Suprapubic skin (tissue), 4 donors: ENCODE data around the gene MYO3A. TPM values are rescaled to one million over a fixed set of nuclear protein-coding genes. Genes with fewer than 3 reads are reported as not detected.
"Not testable (repeated sequence)": the region's sequence is repeated elsewhere in the genome, so short reads cannot be mapped to it uniquely, and the experiment has no call there.

Experiments
- DNase-seq, 2 donors: peaks; one replicate each; pipeline ENCODE4 v3.0.0-alpha.2; 2019; ENCODE audit warnings: low spot score in 2 of 2
- H3K27ac ChIP-seq: fragments of 200-600 bp; sonication (generic); one replicate; pipeline ENCODE4 v1.5.1; 2019
- H3K27me3 ChIP-seq: fragments of 200-600 bp; sonication (generic); one replicate; pipeline ENCODE4 v1.5.1; 2019
- H3K36me3 ChIP-seq: fragments of 200-600 bp; sonication (generic); one replicate; pipeline ENCODE4 v1.5.1; 2019
- H3K4me1 ChIP-seq: fragments of 200-600 bp; sonication (generic); one replicate; pipeline ENCODE4 v1.5.1; 2019
- H3K4me3 ChIP-seq: fragments of 200-600 bp; sonication (generic); one replicate; pipeline ENCODE4 v1.5.1; 2019; ENCODE audit warnings: mild to moderate bottlenecking
- H3K9me3 ChIP-seq: fragments of 200-600 bp; sonication (generic); one replicate; pipeline ENCODE4 v1.5.1; 2019
- EP300 ChIP-seq: sonication (generic); formaldehyde crosslinking; IDR thresholded peaks from one replicate; pipeline ENCODE4 v1.6.1; 2017; ENCODE audit warnings: antibody characterized with exemption
- POLR2A ChIP-seq, 2 donors: fragments of 450-650 bp; IDR thresholded peaks; one replicate each; pipeline ENCODE4 v1.6.1; 2017; ENCODE audit warnings: antibody characterized with exemption in 2 of 2, mild to moderate bottlenecking in 2 of 2, moderate library complexity in 2 of 2
- POLR2AphosphoS5 ChIP-seq, 3 donors: sonication (generic); formaldehyde crosslinking; IDR thresholded peaks; one replicate each; pipeline ENCODE4 v1.6.1; 2017; ENCODE audit warnings: antibody characterized with exemption in 3 of 3
- WGBS: methylation state at CpG from one replicate; pipeline ENCODE4 v1.1.5; 2018; 5-methylcytosine and 5-hydroxymethylcytosine counted together
- total RNA-seq, 4 donors: library from RNA; depleted of rRNA; stranded (reverse); fragments of >200 nt; gene quantifications; one replicate each; pipeline ENCODE4 v1.1.0, GENCODE V29; 2016
- TF ChIP-seq, protein P1 (sequence below), 2 donors: fragments of 200-600 bp in 1 of 2; fragments of 450-650 bp in 1 of 2; sonication (generic) in 1 of 2; IDR thresholded peaks; one replicate each; pipeline ENCODE4 v1.5.1; 2016 to 2019; ENCODE audit warnings: antibody characterized with exemption in 2 of 2, mild to moderate bottlenecking in 1 of 2, moderate library complexity in 1 of 2

The MYO3A gene
- total RNA-seq, 4 donors from 2014 or later: 1.4 to 8.1 (median 3.9) TPM

GRCh38 chr10:26090026-26090425 lies 156.0 kb downstream of the MYO3A start:
- H3K27ac ChIP-seq: no peak overlapping the region
- no peak overlapping the region for H3K4me3 ChIP-seq
- H3K4me1 ChIP-seq: no peaks in the 10 kb centered on the region
- 83% methylated on average over 5 of the region's 5 CpGs for WGBS
- H3K27me3 ChIP-seq: no peaks in the 10 kb centered on the region
- no peak for DNase-seq
- H3K36me3 ChIP-seq: no peaks in the 10 kb centered on the region
- H3K9me3 ChIP-seq: no peaks in the 10 kb centered on the region
- TF ChIP-seq POLR2AphosphoS5 (IDR thresholded peaks at IDR 0.05): no peak
- no peak for TF ChIP-seq POLR2A (IDR thresholded peaks at IDR 0.05)
- no peak for TF ChIP-seq EP300
- TF ChIP-seq, protein P1, sequence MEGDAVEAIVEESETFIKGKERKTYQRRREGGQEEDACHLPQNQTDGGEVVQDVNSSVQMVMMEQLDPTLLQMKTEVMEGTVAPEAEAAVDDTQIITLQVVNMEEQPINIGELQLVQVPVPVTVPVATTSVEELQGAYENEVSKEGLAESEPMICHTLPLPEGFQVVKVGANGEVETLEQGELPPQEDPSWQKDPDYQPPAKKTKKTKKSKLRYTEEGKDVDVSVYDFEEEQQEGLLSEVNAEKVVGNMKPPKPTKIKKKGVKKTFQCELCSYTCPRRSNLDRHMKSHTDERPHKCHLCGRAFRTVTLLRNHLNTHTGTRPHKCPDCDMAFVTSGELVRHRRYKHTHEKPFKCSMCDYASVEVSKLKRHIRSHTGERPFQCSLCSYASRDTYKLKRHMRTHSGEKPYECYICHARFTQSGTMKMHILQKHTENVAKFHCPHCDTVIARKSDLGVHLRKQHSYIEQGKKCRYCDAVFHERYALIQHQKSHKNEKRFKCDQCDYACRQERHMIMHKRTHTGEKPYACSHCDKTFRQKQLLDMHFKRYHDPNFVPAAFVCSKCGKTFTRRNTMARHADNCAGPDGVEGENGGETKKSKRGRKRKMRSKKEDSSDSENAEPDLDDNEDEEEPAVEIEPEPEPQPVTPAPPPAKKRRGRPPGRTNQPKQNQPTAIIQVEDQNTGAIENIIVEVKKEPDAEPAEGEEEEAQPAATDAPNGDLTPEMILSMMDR (IDR thresholded peaks at IDR 0.05): no peak

GRCh38 chr10:26090762-26091161 lies 156.7 kb downstream of the MYO3A start:
- TF ChIP-seq POLR2A (IDR thresholded peaks at IDR 0.05): no peak
- TF ChIP-seq EP300: no peak
- no peak for TF ChIP-seq POLR2AphosphoS5 (IDR thresholded peaks at IDR 0.05)
- TF ChIP-seq, protein P1 (IDR thresholded peaks at IDR 0.05): no peak
- 78% methylated on average over 1 of the region's 1 CpG for WGBS
- Histone ChIP-seq H3K9me3 (no peaks in the 10 kb centered on the region), H3K4me3 (no peak overlapping the region), H3K4me1 (no peaks in the 10 kb centered on the region), H3K36me3 (no peaks in the 10 kb centered on the region), H3K27me3 (no peaks in the 10 kb centered on the region), H3K27ac (no peak overlapping the region)
- DNase-seq: no peak

DNA sequence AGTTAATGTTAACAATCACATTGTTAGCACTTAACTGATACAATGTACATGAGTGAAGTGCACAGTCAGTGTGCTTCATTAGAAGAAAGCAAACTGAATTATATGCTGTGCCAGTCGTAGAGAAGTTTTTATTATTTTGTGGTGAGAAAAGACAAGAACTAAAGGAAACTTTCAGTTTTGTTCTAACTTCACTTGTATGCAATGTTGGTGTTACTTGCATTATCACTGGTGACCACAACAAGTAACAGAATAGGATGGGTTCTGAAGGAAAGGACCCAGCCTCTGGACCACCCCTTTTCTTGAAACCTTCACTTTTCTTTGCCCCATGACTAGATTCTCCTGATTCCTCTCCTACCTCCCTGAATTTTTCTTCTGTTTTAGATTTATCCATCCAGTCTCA lies 159.2 kb downstream of the MYO3A start:
- Histone ChIP-seq H3K9me3 (no peaks in the 10 kb centered on the region), H3K4me3 (no peak overlapping the region), H3K27ac (no peak overlapping the region), H3K27me3 (no peaks in the 10 kb centered on the region), H3K4me1 (no peaks in the 10 kb centered on the region), H3K36me3 (no peaks in the 10 kb centered on the region)
- no peak for TF ChIP-seq POLR2AphosphoS5 (IDR thresholded peaks at IDR 0.05)
- TF ChIP-seq EP300: no peak
- TF ChIP-seq, protein P1 (IDR thresholded peaks at IDR 0.05): no peak
- TF ChIP-seq POLR2A (IDR thresholded peaks at IDR 0.05): no peak
- no peak for DNase-seq
- 77% methylated on average over 1 of the region's 1 CpG for whole genome bisulfite sequencing

DNA sequence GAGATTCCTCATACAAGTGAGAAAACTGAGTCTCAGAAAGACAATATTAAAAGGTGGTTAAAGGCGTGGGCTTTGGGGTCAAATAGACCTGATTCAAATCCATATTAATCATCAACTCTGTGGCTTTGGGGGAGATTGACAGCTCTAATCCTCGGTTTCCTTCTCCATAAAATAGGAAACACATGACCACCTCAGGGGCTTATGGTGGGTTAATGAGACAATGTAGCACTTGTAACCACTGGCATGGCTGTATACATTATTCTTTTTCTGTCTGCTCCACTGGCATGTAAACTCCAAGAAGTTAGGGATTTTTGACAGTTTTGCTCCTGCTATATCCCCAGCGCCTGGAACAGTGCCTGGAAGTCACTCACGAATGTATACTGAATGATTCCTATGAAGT lies 161.8 kb downstream of the MYO3A start:
- H3K4me3 ChIP-seq: no peak overlapping the region
- no peaks in the 10 kb centered on the region for H3K27me3 ChIP-seq
- no peak overlapping the region for H3K27ac ChIP-seq
- no peaks in the 10 kb centered on the region for H3K4me1 ChIP-seq
- no peaks in the 10 kb centered on the region for H3K36me3 ChIP-seq
- 72% methylated on average over 4 of the region's 4 CpGs for WGBS
- DNase-seq: no peak
- TF ChIP-seq, protein P1 (IDR thresholded peaks at IDR 0.05): no peak
- no peak for TF ChIP-seq POLR2AphosphoS5 (IDR thresholded peaks at IDR 0.05)
- no peaks in the 10 kb centered on the region for H3K9me3 ChIP-seq

DNA sequence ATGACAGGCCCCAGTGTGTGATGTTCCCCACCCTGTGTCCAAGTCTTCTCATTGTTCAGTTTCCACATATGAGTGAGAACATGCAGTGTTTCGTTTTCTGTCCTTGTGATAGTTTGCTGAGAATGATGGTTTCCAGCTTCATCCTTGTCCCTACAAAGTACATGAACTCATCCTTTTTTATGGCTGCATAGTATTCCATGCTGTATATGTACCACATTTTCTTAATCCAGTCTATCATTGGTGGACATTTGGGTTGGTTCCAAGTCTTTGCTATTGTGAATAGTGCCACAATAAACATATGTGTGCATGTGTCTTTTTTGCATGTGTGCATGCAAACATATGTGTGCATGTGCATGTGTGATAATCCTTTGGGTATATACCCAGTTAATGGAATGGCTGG lies 163.5 kb downstream of the MYO3A start:
- not testable (repeated sequence) for H3K36me3 ChIP-seq, H3K4me1 ChIP-seq, H3K27ac ChIP-seq, H3K4me3 ChIP-seq, H3K9me3 ChIP-seq, DNase-seq, H3K27me3 ChIP-seq
- WGBS: 88% methylated on average over 1 of the region's 1 CpG

DNA sequence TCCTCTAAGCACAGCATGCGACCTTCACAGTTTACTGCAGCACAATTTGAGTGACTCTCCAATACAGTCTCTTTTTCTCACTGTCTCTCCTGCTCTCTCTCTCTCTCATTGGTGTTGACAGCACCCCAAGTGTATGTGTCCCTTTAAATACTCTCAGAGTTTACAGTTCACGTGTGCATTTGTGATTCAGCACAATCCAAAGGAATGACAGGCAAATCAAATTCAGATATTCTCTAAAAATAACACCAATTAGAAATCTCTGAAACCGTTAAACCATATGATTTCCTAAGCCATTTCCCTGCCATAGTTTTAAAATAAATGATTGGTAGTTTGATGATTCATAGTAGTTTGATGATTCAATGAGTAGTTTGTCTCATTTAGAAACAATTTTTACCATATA lies 178.5 kb downstream of the MYO3A start:
- DNase-seq: no peak
- TF ChIP-seq POLR2AphosphoS5 (IDR thresholded peaks at IDR 0.05): no peak
- TF ChIP-seq POLR2A (IDR thresholded peaks at IDR 0.05): no peak
- TF ChIP-seq, protein P1 (IDR thresholded peaks at IDR 0.05): no peak
- no peak for TF ChIP-seq EP300
- Histone ChIP-seq H3K27me3 (no peaks in the 10 kb centered on the region), H3K36me3 (no peaks in the 10 kb centered on the region), H3K27ac (no peak overlapping the region), H3K9me3 (no peaks in the 10 kb centered on the region), H3K4me3 (no peak overlapping the region), H3K4me1 (no peaks in the 10 kb centered on the region)
- 56% methylated on average over 3 of the region's 3 CpGs for WGBS
